GM19468 (cell line): ENCODE measurements around the gene CCDC17.

Experiments used
- ATAC-seq: cut with Tn5 transposase; IDR thresholded peaks from one replicate; pipeline ENCODE4 v1.9.1; 2021; ENCODE audit warnings: mild to moderate bottlenecking, moderate library complexity, moderate number of reproducible peaks; ENCODE audit not compliant: unreplicated experiment; ENCODE audit errors: extremely low read depth

The CCDC17 gene

DNA sequence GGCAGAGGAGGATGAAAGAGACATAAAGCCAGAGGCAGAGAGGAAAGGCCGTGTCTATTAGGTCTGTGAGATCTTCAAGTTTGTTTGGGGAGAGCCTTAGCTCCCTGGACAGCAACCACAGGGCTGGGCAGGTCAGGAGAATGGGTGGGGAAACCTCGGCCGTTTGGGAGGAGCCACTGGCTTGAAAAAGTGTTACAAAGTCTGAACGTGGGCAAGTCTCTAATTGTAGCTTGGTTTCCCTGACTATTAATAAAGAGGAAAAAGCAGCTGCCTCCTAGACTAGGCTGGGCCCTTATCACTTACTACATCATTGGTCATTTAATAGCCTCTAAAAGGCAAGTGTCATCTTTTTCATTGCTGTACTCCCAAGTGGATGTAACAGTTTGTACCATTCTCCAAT, at the start of gene CCDC17:
TSS of gene CCDC17 (minus strand) at position 83 of the 400 bp plus-strand sequence. CDS start 145 bp downstream, outside the sequence.
- ATAC-seq = no peak

DNA sequence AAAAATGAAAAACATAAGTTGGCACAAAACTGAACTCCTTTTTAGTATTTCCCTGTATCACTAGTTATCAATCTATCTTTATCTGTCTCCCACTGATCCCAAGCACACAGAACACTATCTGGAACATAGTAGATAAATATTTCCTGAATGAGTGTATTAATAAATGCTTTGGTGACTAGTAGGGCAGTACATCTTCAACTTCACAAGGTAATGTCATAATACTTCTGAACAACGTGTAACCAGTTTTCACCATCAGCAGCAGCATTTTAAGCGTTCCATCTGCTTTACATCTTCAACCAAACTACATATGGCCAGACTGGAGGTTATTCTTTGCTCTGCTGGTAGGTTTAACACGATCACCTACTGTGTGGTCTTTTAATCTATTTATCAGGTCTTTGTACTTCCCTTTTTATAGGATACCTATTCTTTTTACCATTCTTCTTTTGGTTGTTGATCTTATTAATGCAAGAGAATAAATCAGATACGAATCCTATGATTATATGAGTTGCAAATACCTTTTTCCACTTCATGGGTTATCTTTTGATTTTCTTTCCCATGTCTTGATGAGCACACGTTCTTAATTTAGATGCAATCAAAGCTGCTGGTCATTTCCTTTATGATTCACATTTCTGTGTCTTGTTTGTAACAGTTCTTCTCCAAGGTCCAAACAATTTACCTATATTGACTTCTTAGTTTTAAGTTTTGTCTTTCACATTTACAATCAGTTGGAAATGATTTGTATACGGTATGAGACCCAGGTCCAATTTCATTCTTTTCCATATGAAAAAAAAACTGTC, 46.2 kb upstream of the CCDC17 start:
- no peak for ATAC-seq

DNA sequence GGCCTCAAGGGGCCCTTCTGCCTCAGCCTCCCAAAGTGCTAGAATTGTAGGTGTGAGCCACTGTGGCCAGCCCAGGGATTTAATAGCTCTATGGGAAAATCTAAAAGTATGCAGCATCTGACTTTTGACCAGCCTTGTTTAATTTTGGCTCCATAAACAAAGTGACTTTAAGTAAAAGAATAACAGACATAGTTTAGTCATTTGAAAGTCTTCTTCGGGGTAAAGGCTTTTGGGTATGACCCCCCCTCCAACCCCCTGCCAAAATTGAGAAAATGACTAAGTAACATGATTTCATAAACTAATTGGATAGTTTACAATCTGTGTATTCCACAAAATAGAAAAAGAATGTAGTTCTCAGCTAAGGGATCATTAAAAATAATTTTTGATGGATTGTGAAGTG, 45.5 kb upstream of the CCDC17 start:
- ATAC-seq = no peak

DNA sequence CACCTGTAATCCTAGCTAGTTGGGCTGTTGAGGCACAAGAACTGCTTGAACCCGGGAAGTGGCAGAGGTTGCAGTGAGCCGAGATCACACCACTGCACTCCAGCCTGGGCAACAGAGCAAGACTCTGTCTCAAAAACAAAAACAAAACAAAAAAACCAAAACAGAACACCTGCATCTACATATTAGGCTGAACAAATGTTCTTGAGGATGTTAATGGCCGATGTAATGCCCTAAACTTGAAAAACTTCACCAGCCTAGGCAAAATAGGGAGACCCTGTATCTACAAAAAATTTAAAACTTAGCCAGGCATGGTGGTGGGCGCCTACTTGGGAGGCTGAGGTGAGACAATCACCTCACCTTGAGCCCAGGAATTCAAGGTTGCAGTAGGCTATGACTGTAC, 44.7 kb upstream of the CCDC17 start:
- no peak for ATAC-seq

DNA sequence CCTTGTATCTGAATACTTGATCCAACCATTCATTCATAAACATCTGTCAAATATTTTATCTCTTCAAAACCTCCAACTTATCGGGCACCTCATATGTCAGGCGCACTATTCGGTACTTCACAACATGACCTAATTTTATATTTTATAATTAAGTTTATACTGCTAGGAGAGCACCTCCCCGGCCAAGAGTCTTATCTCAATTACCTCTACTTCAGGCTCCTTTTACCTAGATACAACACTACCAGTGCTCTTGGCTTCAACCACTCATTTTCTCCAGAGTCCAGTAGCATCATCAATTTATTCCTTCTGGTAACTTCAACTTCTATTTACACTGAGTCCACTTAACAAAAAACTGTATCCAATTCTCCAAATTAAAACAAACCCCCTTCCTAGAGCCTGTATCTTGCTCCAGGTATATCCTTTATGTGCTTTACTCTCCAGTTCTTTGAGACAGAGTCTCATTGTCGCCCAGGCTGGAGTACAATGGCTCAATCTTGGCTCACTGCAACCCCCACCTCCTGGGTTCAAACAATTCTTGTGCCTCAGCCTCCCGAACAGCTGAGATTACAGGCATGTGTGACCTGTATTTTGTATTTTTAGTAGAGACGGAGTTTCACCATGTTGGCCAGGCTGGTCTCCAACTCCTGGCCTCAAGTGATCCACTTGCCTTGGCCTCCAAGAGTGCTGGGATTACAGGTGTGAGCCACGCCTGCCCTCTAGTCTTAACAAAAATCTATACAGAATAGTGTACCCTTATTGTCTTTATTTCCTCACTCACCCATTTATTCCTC, 43.7 kb upstream of the CCDC17 start:
- ATAC-seq = no peak

DNA sequence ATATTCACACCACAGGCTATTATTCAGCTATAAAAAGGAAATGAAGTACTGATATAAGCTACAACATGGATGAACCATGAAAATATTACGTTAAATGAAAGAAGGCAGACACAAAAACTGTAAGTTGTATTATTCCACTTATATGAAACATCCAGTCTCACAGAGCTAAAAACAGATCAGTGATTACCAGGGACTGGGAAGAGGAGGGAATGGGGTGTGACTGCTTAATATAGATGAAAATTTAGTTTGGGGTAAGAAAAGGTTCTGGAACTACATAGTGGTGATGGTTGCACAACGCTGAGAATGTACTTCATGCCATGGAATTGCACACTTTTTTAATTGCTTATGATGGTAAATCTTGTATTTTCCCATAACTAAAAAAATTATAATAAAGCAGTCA, 43.0 kb upstream of the CCDC17 start:
- ATAC-seq = no peak

DNA sequence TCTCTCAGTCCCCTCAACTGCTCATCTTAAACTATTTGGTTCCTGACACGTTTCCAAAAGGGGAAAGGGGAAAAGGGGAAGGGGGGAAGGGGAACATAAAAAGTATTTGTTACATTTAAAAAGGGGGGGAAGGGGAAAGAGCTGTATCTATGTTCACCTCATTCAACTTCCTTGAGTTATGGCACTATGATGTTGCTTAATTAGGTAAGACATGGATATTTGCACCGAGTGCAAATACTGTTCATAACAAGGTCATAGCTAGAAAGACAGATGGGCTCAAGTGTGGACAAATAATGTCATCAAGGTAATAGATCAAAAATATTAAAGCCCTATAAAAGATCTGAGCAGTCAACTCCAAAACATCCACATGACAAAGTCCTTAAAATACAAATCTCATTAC, 36.5 kb upstream of the CCDC17 start:
- no peak for ATAC-seq

DNA sequence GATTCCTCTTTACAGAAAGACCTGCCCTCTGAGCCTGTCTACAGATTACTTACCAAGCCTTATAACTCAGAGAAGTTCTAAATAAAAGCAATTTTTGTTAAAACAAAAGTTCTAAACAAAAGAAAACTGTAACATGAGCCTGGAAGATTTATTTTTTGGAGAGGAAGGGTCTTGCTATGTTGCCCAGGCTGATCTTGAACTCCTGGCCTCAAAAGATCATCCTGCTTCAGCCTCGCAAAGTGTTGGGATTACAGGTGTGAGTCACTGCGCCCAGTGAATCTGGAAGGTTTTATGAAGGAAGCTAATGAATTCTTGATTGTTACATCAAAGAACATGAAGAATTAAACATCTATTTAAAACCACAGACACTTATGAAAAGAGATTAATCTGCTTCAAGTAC, 35.4 kb upstream of the CCDC17 start:
- ATAC-seq = no peak

DNA sequence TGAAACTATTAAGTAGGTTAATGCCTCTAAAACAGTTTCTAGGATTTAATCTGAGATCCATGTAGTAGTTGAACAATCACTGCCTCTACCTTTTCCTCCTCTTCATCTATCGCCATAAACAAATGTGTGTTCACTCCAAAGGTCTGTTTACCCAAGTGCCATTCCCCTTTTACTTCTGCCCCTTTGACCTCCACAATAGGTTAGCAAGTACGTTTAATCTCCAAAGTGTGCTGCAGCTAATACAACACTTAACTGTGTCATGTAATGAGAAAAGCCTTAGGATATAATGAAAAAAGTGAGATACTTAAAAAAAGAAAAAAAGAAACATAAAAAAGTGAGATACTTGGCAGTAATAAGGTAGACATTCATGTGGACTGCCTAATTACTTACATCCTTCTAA, 34.3 kb upstream of the CCDC17 start:
- ATAC-seq = no peak

DNA sequence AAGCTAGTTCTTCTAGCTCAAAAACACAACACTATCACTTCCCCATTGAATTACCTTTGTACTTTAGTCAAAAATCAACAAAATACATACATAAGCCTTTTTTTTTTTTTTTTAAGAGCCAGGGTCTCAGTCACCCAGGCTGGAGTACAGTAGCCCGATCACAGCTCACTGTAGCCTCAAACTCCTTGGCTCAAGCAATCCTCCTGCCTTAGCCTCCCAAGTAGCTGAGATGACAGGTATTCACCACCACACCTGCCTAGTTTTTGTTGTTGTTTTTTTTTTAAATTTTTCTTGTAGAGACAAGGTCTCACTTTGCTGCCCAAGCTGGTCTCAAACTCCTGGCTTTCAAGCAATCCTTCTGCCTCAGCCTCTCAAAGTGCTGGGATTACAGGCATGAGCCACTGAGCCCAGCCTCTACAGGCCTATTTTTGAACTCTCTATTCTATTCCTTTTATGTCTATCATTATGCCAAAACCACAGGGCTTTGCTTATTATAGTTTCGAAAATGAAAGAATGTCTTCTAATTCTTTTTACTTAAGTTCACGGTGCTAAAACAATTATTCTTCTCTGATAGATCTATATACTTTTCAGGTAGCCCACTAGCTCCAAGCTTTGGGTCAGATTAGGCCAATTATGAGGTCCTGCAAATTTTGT, 32.8 kb upstream of the CCDC17 start:
- ATAC-seq = no peak

DNA sequence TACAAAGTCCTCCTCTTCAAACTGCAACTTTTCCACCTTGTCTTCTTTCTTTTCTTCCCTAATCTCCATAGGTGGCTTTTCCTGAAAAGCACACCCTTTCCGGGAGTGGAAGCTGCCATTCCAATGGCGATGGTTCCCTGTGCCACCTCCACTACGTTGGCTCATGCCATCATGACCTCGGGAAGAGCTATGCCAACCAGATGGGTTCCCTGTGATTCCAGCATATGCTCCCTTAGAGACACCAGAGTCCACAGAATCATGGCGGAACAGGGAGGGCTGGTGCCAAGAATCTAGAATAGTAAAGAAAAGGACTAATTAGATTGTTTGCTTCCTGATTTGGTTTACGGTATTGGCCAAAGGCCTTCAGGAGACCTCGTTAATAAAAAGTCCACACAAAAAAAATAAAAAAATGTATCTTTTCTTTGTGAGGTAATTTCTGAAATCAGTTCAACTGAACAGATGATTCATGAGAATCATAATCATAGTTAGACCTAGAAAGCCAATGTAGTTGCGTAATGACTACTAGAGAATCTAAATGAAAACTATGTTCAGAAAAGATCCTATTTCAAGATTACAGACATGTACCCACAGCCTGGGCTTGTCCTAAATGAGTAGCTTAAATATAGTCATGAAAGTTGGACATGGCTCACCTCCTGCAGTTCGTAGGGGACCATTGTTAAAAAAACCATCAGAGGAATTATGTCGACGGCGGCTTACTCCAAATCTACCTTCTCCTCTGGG, 30.9 kb upstream of the CCDC17 start:
- no peak for ATAC-seq

DNA sequence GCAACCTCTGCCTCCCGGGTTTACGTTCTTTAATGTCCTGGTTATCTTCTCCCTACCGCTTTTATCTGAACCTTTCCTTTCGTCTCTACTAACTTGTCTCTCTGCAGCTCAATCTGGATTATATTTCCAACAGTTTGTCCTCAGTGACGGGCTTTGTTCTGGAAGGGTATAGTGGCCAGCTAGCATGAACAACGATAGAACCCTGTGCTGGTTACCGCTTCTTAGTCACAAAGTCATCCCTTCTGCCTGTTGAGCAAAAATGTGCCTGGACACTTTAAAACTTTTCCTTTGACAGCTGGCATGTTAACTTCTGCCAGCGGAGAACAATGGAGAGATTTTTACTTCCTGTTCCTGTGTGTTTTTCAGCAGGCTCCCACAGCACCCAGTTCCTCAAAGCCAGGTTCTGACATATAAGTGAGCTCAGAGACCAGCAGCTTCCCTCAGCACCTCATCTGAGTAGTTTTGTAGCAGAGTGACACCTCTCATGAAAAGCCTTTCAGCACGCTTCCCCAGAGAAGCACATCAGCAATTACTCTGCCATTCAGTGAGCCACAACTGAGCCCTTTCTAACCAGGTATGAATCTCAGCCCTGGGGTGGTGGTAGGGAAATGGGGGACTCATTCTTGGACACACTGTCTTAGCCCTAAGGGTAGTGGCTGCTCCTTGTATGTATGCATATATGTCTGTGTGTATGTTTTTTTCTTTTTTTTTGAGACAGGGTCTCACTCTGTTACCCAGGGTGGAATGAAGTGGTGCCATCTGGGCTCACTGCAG, 23.6 kb upstream of the CCDC17 start:
- ATAC-seq = no peak

DNA sequence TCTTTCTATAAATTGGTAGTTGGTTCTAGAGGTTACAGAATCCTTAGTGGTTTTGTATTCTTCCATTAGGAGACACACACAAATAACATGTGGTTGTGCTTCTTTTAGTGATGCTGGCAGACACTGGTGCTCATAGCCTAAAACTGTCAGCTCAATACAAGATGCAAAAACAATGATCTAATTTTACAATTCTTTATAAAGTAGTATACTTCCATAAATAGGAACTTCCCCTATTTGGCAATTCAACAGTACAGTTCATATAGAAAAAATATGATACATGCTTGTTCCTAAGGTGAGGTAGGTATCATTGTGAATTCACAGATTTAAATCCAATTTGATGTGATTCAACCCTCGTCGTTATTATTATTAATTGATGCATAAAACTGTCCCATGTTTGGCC, 20.8 kb upstream of the CCDC17 start:
- no peak for ATAC-seq

DNA sequence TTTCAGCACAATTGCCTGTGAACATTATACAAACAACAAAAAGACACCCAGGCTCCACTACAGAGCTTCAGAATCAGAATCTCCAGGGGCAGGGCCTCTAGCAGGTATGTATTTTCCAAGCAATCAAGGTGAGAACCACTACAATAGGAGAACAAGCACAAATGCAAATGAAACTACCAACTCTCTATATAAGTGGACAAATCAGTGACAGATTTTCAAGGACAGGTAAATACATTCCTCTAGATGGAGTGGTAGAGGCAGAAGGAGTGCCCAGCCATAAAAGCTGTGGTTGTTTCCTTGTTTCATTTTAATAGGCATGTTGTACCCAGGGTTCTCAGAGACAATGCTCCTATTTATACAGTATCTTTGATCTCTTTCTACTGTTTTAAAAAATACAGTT, 20.1 kb upstream of the CCDC17 start:
- no peak for ATAC-seq

DNA sequence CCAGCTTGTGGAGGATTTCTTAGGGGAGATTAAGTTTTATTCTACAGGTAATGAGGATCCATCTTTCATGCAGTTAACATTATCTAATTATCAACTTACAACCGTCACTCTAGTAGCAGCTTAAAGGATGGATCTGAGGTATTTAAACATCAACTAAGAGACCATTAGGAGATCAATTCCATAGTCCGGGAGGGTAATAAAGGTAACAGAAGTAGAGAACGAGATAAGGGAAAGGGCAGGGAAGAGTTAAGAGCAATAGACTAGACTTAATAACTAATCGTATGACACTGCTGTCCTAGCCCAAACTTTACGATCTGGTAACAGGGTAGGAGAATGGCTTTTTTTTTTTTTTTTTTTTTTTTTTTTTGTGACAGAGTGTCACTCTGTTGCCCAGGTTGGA, 19.5 kb upstream of the CCDC17 start:
- ATAC-seq = no peak

DNA sequence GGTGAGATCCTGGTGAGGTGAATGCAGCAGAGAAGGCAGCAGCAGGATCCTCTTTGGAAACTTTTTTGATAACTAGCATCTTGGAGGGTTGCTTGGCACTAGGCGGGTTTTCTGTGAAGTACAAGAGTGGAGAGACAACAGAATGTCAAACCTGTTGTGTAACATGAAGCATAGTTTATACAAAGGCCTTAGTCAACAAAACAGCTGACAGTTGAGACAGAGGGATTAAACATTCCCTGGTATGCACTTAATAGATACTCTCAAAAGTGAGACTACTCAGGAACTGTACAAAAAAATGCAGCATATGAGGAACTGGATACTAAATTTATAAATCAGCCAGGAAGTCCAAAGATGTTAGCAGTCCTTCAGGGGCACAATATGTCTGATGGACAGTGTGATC, 16.4 kb upstream of the CCDC17 start:
- no peak for ATAC-seq

DNA sequence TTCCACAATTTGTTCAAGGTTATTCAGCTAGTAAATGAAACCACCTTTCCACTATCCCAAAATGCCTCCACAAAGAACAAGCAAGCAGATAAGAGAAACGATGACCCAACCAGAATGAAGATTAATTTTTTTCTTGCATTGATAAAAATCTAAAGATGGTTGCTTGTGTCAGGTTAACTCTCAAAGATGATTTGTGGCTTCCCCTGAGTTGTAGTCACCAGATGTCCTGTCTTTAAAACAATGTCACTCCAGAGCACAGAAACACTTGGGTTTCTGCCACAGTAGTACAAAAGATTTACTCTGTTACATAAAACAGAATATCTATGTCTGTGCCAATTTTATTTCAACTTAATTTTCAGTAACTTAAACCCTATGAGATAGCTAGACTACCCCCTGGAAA, 11.4 kb upstream of the CCDC17 start:
- no peak for ATAC-seq

DNA sequence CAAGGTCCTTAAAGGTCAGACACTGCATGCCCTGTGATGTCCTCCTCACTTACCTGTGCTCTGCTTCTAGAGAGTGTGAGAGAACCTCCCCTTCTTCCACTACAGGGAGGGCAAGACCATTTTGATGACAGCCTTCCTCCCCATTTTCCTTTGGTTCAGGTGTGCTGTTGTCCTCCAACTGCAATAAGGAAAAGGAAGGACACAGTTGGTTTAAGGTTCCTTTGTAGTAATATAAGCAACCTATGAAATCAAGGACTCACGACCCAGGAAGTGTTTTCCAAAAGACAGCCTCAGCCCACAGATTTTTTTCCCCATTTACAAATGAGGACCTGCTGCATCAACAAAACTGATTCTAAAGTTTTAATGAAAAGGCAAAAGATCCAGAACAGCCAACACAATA, 6.6 kb upstream of the CCDC17 start:
- no peak for ATAC-seq

DNA sequence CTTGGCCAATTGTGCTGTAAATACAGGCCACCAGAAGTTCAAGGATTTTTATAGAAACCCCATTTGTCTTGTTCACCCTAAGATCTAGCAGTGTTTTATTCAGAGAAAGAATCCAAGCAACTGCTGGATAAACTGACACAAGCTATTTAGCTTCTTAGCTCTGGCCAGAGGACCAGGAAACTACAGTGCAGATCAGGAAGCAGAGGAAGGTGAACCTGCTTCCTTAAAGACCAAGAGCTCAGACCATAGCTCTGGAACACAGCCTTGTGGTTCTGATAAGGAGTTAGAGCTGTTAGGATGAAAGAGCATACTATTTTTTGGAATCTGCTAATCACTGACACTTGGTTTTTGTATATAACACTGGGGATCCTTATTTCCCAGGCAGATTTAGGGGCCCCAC, 5.2 kb upstream of the CCDC17 start:
- ATAC-seq = no peak
